ENCODE results near the gene NEUROD4.
A peak's percentile ranks its signal among the peaks of the same experiment; 100 is the strongest.

The NEUROD4 gene

DNA sequence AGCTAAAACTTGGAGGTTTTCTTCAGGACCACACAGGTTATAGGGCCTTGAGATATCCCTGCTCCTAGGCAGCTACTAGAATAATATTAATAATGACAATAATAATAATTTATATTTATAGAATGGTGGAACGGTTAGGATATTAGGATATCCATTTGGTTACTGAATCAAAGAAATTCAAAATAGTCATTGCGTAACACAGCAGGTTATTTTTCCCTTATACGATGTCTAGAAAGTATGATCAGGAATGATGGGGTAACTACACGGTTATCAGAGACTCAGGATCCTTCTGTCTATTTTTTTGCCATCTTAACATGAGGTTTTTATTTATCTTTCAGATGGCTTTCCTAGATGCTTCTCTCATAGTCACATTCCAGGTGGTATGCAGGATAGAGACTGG lies 39.0 kb downstream of the NEUROD4 start:
- Histone ChIP-seq H3K27me3 (ENCODE audit: insufficient read depth, poor library complexity, severe bottlenecking) (peaks cover 2% of the 10 kb centered on the region), H3K4me3 (replicated peaks; ENCODE audit: insufficient read depth, low read length) (no peak overlapping the region), H3K27ac (replicated peaks) (no peak overlapping the region)
- TF ChIP-seq, protein P1, sequence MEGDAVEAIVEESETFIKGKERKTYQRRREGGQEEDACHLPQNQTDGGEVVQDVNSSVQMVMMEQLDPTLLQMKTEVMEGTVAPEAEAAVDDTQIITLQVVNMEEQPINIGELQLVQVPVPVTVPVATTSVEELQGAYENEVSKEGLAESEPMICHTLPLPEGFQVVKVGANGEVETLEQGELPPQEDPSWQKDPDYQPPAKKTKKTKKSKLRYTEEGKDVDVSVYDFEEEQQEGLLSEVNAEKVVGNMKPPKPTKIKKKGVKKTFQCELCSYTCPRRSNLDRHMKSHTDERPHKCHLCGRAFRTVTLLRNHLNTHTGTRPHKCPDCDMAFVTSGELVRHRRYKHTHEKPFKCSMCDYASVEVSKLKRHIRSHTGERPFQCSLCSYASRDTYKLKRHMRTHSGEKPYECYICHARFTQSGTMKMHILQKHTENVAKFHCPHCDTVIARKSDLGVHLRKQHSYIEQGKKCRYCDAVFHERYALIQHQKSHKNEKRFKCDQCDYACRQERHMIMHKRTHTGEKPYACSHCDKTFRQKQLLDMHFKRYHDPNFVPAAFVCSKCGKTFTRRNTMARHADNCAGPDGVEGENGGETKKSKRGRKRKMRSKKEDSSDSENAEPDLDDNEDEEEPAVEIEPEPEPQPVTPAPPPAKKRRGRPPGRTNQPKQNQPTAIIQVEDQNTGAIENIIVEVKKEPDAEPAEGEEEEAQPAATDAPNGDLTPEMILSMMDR (IDR thresholded peaks at IDR 0.05; ENCODE audit: insufficient read depth, low read length): no peak
- TF ChIP-seq POLR2AphosphoS5 (IDR thresholded peaks at IDR 0.05; ENCODE audit: low read depth) (no peak), SPI1 (IDR thresholded peaks at IDR 0.05; ENCODE audit: borderline replicate concordance, low read depth) (no peak), GABPA (IDR thresholded peaks at IDR 0.05; ENCODE audit: low read depth) (no peak)
- TF ChIP-seq, protein P2, sequence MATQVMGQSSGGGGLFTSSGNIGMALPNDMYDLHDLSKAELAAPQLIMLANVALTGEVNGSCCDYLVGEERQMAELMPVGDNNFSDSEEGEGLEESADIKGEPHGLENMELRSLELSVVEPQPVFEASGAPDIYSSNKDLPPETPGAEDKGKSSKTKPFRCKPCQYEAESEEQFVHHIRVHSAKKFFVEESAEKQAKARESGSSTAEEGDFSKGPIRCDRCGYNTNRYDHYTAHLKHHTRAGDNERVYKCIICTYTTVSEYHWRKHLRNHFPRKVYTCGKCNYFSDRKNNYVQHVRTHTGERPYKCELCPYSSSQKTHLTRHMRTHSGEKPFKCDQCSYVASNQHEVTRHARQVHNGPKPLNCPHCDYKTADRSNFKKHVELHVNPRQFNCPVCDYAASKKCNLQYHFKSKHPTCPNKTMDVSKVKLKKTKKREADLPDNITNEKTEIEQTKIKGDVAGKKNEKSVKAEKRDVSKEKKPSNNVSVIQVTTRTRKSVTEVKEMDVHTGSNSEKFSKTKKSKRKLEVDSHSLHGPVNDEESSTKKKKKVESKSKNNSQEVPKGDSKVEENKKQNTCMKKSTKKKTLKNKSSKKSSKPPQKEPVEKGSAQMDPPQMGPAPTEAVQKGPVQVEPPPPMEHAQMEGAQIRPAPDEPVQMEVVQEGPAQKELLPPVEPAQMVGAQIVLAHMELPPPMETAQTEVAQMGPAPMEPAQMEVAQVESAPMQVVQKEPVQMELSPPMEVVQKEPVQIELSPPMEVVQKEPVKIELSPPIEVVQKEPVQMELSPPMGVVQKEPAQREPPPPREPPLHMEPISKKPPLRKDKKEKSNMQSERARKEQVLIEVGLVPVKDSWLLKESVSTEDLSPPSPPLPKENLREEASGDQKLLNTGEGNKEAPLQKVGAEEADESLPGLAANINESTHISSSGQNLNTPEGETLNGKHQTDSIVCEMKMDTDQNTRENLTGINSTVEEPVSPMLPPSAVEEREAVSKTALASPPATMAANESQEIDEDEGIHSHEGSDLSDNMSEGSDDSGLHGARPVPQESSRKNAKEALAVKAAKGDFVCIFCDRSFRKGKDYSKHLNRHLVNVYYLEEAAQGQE (IDR thresholded peaks at IDR 0.05; ENCODE audit: insufficient replicate concordance, low read depth): no peak
- no peak for DNase-seq (ENCODE audit: low read depth in 1 of 2, low spot score in 1 of 2)

DNA sequence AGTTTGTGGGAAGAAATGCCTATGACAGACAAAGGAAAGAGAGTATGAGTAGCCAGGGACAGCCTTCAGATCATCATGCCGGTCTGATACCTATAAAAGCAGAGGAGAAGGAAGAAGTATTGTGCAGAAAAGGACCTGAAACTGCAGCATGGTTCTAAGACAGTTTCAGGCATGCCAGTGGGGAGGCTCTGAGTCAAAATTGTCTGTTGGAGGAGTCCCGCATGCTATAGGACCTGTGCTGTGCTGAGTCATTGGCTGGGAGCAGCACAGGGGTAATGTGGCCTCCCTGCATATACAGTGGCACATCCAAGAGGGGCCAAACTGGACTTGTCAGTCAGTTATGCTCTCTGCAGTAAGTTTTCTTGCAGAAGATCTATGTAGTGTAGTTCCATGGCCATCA lies 40.7 kb downstream of the NEUROD4 start:
- peaks cover 5% of the 10 kb centered on the region for H3K27me3 ChIP-seq (ENCODE audit: insufficient read depth, poor library complexity, severe bottlenecking)
- TF ChIP-seq, protein P2 (IDR thresholded peaks at IDR 0.05; ENCODE audit: insufficient replicate concordance, low read depth): no peak
- no peak for TF ChIP-seq SPI1 (IDR thresholded peaks at IDR 0.05; ENCODE audit: borderline replicate concordance, low read depth)
- no peak for TF ChIP-seq GABPA (IDR thresholded peaks at IDR 0.05; ENCODE audit: low read depth)
- no peak for TF ChIP-seq POLR2AphosphoS5 (IDR thresholded peaks at IDR 0.05; ENCODE audit: low read depth)
- TF ChIP-seq, protein P1 (IDR thresholded peaks at IDR 0.05; ENCODE audit: insufficient read depth, low read length): no peak
- no peak overlapping the region for H3K27ac ChIP-seq (replicated peaks)
- peak; percentile 22 to 47 for DNase-seq (ENCODE audit: low read depth in 1 of 2, low spot score in 1 of 2)
- H3K4me3 ChIP-seq (replicated peaks; ENCODE audit: insufficient read depth, low read length): no peak overlapping the region

DNA sequence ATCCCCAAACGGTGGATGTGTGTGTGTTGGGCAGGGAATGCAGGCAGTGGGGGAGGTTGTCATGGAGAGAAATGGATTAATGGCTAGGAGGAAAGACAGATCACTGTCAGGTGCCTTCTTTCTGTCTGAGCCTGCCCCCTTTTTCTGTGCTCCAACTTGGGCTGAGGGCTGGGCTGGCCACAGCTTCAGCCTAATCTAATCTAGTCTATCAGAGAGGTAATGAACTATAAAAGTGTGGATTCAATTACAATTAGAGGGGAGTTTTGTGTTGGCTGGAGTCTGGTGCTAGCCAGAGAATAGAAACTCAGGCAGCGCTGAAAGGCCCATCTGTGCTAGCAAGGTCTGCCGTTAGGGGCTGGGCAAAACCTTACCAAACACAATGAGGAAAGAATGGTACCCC lies 41.2 kb downstream of the NEUROD4 start:
- Histone ChIP-seq H3K27ac (replicated peaks) (no peak overlapping the region), H3K4me3 (replicated peaks; ENCODE audit: insufficient read depth, low read length) (no peak overlapping the region), H3K27me3 (ENCODE audit: insufficient read depth, poor library complexity, severe bottlenecking) (peaks cover 5% of the 10 kb centered on the region)
- TF ChIP-seq POLR2AphosphoS5 (IDR thresholded peaks at IDR 0.05; ENCODE audit: low read depth) (no peak), SPI1 (IDR thresholded peaks at IDR 0.05; ENCODE audit: borderline replicate concordance, low read depth) (no peak), GABPA (IDR thresholded peaks at IDR 0.05; ENCODE audit: low read depth) (no peak)
- TF ChIP-seq, protein P2 (IDR thresholded peaks at IDR 0.05; ENCODE audit: insufficient replicate concordance, low read depth): no peak
- TF ChIP-seq, protein P1 (IDR thresholded peaks at IDR 0.05; ENCODE audit: insufficient read depth, low read length): no peak
- no peak for DNase-seq (ENCODE audit: low read depth in 1 of 2, low spot score in 1 of 2)

Data from HL-60 (cell line).